Measurements from ENCODE around the gene RMDN2. TPM values are rescaled to one million over a fixed set of nuclear protein-coding genes. Genes with fewer than 3 reads are reported as not detected.
"Not testable (repeated sequence)": the region's sequence is repeated elsewhere in the genome, so short reads cannot be mapped to it uniquely, and the experiment has no call there.

RMDN2 gene
- total RNA-seq, 1 experiment from 2014 or later, result 4.7 TPM

- Mint-ChIP-seq H3K27ac (ENCODE audit: unreplicated experiment) (no peak overlapping the region), H3K4me3 (ENCODE audit: low read depth, unreplicated experiment) (no peak overlapping the region), H3K27me3 (ENCODE audit: unreplicated experiment) (no peaks in the 10 kb centered on the region), H3K9me3 (ENCODE audit: low read depth, unreplicated experiment) (no peaks in the 10 kb centered on the region), H3K4me1 (ENCODE audit: low read depth, unreplicated experiment) (peaks cover 18% of the 10 kb centered on the region), H3K36me3 (ENCODE audit: insufficient read depth, unreplicated experiment) (peaks cover 16% of the 10 kb centered on the region)
- intact Hi-C loops (cut with micrococcal nuclease; ENCODE audit: unreplicated experiment), result no loop called here
- TF ChIP-seq, protein P1, sequence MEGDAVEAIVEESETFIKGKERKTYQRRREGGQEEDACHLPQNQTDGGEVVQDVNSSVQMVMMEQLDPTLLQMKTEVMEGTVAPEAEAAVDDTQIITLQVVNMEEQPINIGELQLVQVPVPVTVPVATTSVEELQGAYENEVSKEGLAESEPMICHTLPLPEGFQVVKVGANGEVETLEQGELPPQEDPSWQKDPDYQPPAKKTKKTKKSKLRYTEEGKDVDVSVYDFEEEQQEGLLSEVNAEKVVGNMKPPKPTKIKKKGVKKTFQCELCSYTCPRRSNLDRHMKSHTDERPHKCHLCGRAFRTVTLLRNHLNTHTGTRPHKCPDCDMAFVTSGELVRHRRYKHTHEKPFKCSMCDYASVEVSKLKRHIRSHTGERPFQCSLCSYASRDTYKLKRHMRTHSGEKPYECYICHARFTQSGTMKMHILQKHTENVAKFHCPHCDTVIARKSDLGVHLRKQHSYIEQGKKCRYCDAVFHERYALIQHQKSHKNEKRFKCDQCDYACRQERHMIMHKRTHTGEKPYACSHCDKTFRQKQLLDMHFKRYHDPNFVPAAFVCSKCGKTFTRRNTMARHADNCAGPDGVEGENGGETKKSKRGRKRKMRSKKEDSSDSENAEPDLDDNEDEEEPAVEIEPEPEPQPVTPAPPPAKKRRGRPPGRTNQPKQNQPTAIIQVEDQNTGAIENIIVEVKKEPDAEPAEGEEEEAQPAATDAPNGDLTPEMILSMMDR (IDR thresholded peaks at IDR 0.05; ENCODE audit: unreplicated experiment), result no peak
- no TSS peak for BruUV-seq (replicated peaks)
- no peak for DNase-seq
- CTCF ChIA-PET, result no interaction called here
Observed at GRCh38 chr2:37926635-37927034, 1.5 kb downstream of the RMDN2 start.

DNA sequence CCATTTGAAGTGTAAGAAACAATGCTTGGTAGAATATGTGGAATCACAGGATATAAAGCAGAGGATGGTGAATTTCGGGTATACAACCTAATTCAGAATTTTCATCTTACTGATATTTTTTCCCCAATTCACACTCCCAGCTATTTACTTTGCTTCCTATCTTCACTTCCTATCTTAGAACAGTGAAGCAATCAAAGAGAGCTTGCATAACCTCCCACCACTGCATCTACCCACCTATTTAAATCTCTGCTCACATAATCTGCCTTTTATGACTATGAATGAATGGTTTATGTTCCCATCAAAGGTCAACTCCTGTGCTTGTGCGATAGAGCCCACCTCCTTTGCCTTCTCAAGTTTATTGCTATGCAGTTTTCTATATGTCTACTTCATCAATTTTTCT, 3.3 kb downstream of the RMDN2 start:
- intact Hi-C loops (cut with micrococcal nuclease; ENCODE audit: unreplicated experiment), result no loop called here
- no TSS peak for BruUV-seq (replicated peaks)
- TF ChIP-seq, protein P1 (IDR thresholded peaks at IDR 0.05; ENCODE audit: unreplicated experiment), result no peak

GRCh38 chr2:37930392-37930791, 5.3 kb downstream of the RMDN2 start:
- intact Hi-C loops (cut with micrococcal nuclease; ENCODE audit: unreplicated experiment); H3K4me3 Mint-ChIP-seq (ENCODE audit: low read depth, unreplicated experiment); H3K27ac Mint-ChIP-seq (ENCODE audit: unreplicated experiment); CTCF ChIA-PET; H3K36me3 Mint-ChIP-seq (ENCODE audit: insufficient read depth, unreplicated experiment); DNase-seq; H3K27me3 Mint-ChIP-seq (ENCODE audit: unreplicated experiment); BruUV-seq (replicated peaks); H3K4me1 Mint-ChIP-seq (ENCODE audit: low read depth, unreplicated experiment); H3K9me3 Mint-ChIP-seq (ENCODE audit: low read depth, unreplicated experiment): not testable (repeated sequence)

More for the DNA sequence above, 3.3 kb downstream of the RMDN2 start:
- H3K4me1 Mint-ChIP-seq (ENCODE audit: low read depth, unreplicated experiment), result peaks cover 3% of the 10 kb centered on the region
- no peak overlapping the region for H3K27ac Mint-ChIP-seq (ENCODE audit: unreplicated experiment)
- peaks cover under 1% of the 10 kb centered on the region for H3K9me3 Mint-ChIP-seq (ENCODE audit: low read depth, unreplicated experiment)
- CTCF ChIA-PET, result no interaction called here
- DNase-seq, result no peak
- H3K4me3 Mint-ChIP-seq (ENCODE audit: low read depth, unreplicated experiment), result no peak overlapping the region
- peaks cover 16% of the 10 kb centered on the region for H3K36me3 Mint-ChIP-seq (ENCODE audit: insufficient read depth, unreplicated experiment)
- no peaks in the 10 kb centered on the region for H3K27me3 Mint-ChIP-seq (ENCODE audit: unreplicated experiment)

GRCh38 chr2:37932873-37933272, 7.8 kb downstream of the RMDN2 start:
- H3K4me1 Mint-ChIP-seq (ENCODE audit: low read depth, unreplicated experiment); H3K4me3 Mint-ChIP-seq (ENCODE audit: low read depth, unreplicated experiment); H3K27me3 Mint-ChIP-seq (ENCODE audit: unreplicated experiment); CTCF ChIA-PET; intact Hi-C loops (cut with micrococcal nuclease; ENCODE audit: unreplicated experiment); H3K36me3 Mint-ChIP-seq (ENCODE audit: insufficient read depth, unreplicated experiment); H3K27ac Mint-ChIP-seq (ENCODE audit: unreplicated experiment); H3K9me3 Mint-ChIP-seq (ENCODE audit: low read depth, unreplicated experiment); DNase-seq; BruUV-seq (replicated peaks): not testable (repeated sequence)

DNA sequence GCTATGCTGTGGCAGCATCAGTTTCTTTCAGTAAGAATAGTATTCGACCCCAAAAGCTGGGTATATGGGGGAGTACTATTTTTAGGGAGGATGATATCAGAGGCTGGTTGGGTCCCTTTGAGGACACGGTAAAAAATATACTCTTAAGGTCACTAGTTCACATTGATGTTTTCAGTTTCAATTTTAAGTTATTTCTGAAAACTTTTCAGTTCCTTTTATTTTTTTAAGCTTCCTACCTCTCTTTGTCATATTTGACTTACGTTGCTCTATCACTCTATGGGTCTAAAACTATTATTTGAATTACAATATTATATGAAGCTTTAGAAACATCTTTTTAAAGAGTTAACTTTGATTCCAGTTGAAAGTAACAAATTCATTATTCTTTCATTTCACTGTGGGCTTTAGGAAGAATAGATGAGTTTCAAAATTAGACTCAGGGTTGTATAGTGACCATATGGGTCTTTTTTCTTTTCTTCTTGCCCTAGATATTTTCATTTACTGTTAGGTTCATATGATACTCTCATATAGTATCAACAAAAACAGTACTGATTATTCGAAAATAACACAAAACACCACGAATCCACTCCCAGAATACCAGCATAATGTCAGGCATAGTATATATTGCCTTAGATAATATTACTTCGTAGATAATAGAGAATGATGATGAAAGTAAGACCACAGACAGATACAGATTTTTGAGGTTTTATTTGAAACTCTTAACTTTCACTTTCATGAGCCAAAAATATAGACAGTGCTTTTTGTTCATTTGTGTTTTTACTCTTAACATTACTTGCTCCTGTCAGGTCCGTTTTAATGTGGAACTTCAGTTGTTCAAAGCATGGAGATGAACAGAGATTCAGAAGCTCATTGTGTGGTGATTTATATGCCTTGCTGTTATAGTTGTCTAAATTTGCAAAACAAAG, 9.8 kb downstream of the RMDN2 start:
- CTCF ChIA-PET, result no interaction called here
- no TSS peak for BruUV-seq (replicated peaks)
- Mint-ChIP-seq H3K4me3 (ENCODE audit: low read depth, unreplicated experiment) (no peak overlapping the region), H3K36me3 (ENCODE audit: insufficient read depth, unreplicated experiment) (no peaks in the 10 kb centered on the region), H3K27ac (ENCODE audit: unreplicated experiment) (no peak overlapping the region), H3K4me1 (ENCODE audit: low read depth, unreplicated experiment) (no peaks in the 10 kb centered on the region), H3K9me3 (ENCODE audit: low read depth, unreplicated experiment) (peaks cover 2% of the 10 kb centered on the region), H3K27me3 (ENCODE audit: unreplicated experiment) (no peaks in the 10 kb centered on the region)
- intact Hi-C loops (cut with micrococcal nuclease; ENCODE audit: unreplicated experiment), result no loop called here
- TF ChIP-seq, protein P1 (IDR thresholded peaks at IDR 0.05; ENCODE audit: unreplicated experiment), result no peak
- no peak for DNase-seq

GRCh38 chr2:37937568-37937967, 12.5 kb downstream of the RMDN2 start:
- H3K9me3 Mint-ChIP-seq (ENCODE audit: low read depth, unreplicated experiment); DNase-seq; H3K4me1 Mint-ChIP-seq (ENCODE audit: low read depth, unreplicated experiment); H3K27me3 Mint-ChIP-seq (ENCODE audit: unreplicated experiment); H3K4me3 Mint-ChIP-seq (ENCODE audit: low read depth, unreplicated experiment); H3K36me3 Mint-ChIP-seq (ENCODE audit: insufficient read depth, unreplicated experiment); CTCF ChIA-PET; H3K27ac Mint-ChIP-seq (ENCODE audit: unreplicated experiment); BruUV-seq (replicated peaks); intact Hi-C loops (cut with micrococcal nuclease; ENCODE audit: unreplicated experiment): not testable (repeated sequence)

DNA sequence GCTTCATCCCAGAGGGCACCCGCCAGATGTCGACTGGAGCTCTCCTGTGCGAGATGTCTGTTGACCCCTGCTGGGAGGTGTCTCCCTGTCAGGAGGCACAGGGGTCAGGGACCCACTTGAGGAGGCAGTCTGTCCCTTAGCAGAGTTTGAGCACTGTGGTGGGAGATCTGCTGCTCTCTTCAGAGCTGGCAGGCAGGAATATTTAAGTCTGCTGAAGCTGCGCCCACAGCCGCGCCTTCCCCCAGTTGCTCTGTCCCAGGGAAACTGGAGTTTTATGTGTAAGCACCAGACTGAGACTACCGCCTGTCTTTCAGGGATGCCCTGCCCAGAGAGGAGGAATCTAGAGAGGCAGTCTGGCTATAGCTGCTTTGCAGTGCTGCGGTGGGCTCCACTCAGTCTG, 16.2 kb downstream of the RMDN2 start:
- H3K27me3 Mint-ChIP-seq (ENCODE audit: unreplicated experiment); H3K27ac Mint-ChIP-seq (ENCODE audit: unreplicated experiment); DNase-seq; CTCF ChIA-PET; H3K36me3 Mint-ChIP-seq (ENCODE audit: insufficient read depth, unreplicated experiment); BruUV-seq (replicated peaks); intact Hi-C loops (cut with micrococcal nuclease; ENCODE audit: unreplicated experiment); H3K9me3 Mint-ChIP-seq (ENCODE audit: low read depth, unreplicated experiment); H3K4me3 Mint-ChIP-seq (ENCODE audit: low read depth, unreplicated experiment); H3K4me1 Mint-ChIP-seq (ENCODE audit: low read depth, unreplicated experiment): not testable (repeated sequence)
